ENCODE results near the gene STOML1. TPM values are rescaled to one million over a fixed set of nuclear protein-coding genes. Genes with fewer than 3 reads are reported as not detected.
"Not testable (repeated sequence)": the region's sequence is repeated elsewhere in the genome, so short reads cannot be mapped to it uniquely, and the experiment has no call there.

Gene STOML1
- total RNA-seq, 2 experiments from 2014 or later, result 8.0 to 8.9 TPM

GRCh38 chr15:73940061-73940981 lies 51.8 kb downstream of the STOML1 start:
- Histone ChIP-seq H3K27ac (ENCODE audit: low read depth, low read length, poor library complexity, severe bottlenecking) (no peak overlapping the region), H3K9me3 (ENCODE audit: low read length) (no peaks in the 10 kb centered on the region), H2AFZ (ENCODE audit: low read length) (no peak overlapping the region), H3K36me3 (ENCODE audit: insufficient read depth, low read length) (no peaks in the 10 kb centered on the region), H3K4me3 (ENCODE audit: low read depth, low read length, poor library complexity, severe bottlenecking) (no peak overlapping the region), H3K79me2 (ENCODE audit: insufficient read depth, low read depth, low read length) (no peaks in the 10 kb centered on the region), H3K9me2 (ENCODE audit: insufficient read depth, low read length) (no peaks in the 10 kb centered on the region), H3K4me2 (ENCODE audit: low read length) (no peak overlapping the region), H3K4me1 (ENCODE audit: insufficient read depth, low read length, poor library complexity, severe bottlenecking) (no peaks in the 10 kb centered on the region), H4K20me1 (ENCODE audit: insufficient read depth, low read length) (no peaks in the 10 kb centered on the region)
- intact Hi-C loops (cut with micrococcal nuclease; ENCODE audit: unreplicated experiment), result no loop called here
- CTCF ChIA-PET (ENCODE audit: unreplicated experiment), result no interaction called here
- DNase-seq (ENCODE audit: low spot score), result no peak
- TF ChIP-seq EZH2phosphoT487 (IDR thresholded peaks at IDR 0.05; ENCODE audit: borderline replicate concordance, low read depth, low read length) (no peak), CTCF (conservative IDR thresholded peaks at IDR 0.05; ENCODE audit: low read length) (no peak)
- POLR2A ChIA-PET, result no interaction called here
- no TSS peak for BruUV-seq (replicated peaks)

GRCh38 chr15:73939138-73939537 lies 53.0 kb downstream of the STOML1 start:
- POLR2A ChIA-PET, result no interaction called here
- intact Hi-C loops (cut with micrococcal nuclease; ENCODE audit: unreplicated experiment), result no loop called here
- no peak for TF ChIP-seq CTCF (conservative IDR thresholded peaks at IDR 0.05; ENCODE audit: low read length)

GRCh38 chr15:73938516-73938915 lies 53.6 kb downstream of the STOML1 start:
- H3K4me2 ChIP-seq (ENCODE audit: low read length); H3K9me3 ChIP-seq (ENCODE audit: low read length); H3K4me3 ChIP-seq (ENCODE audit: low read depth, low read length, poor library complexity, severe bottlenecking); H3K9me2 ChIP-seq (ENCODE audit: insufficient read depth, low read length); H3K27ac ChIP-seq (ENCODE audit: low read depth, low read length, poor library complexity, severe bottlenecking); H4K20me1 ChIP-seq (ENCODE audit: insufficient read depth, low read length); H3K79me2 ChIP-seq (ENCODE audit: insufficient read depth, low read depth, low read length); POLR2A ChIA-PET; H2AFZ ChIP-seq (ENCODE audit: low read length); H3K4me1 ChIP-seq (ENCODE audit: insufficient read depth, low read length, poor library complexity, severe bottlenecking); intact Hi-C loops (cut with micrococcal nuclease; ENCODE audit: unreplicated experiment); BruUV-seq (replicated peaks); H3K36me3 ChIP-seq (ENCODE audit: insufficient read depth, low read length); DNase-seq (ENCODE audit: low spot score): not testable (repeated sequence)
- CTCF ChIA-PET (ENCODE audit: unreplicated experiment), result interaction anchor here (0.6 kb wide), 1 partner anchor 111 kb away, joined by 6 read pairs; no protein-coding TSS in a partner anchor

More at GRCh38 chr15:73939138-73939537, 53.0 kb downstream of the STOML1 start:
- Histone ChIP-seq H4K20me1 (ENCODE audit: insufficient read depth, low read length) (no peaks in the 10 kb centered on the region), H3K79me2 (ENCODE audit: insufficient read depth, low read depth, low read length) (no peaks in the 10 kb centered on the region), H2AFZ (ENCODE audit: low read length) (no peak overlapping the region), H3K4me1 (ENCODE audit: insufficient read depth, low read length, poor library complexity, severe bottlenecking) (no peaks in the 10 kb centered on the region), H3K27ac (ENCODE audit: low read depth, low read length, poor library complexity, severe bottlenecking) (no peak overlapping the region), H3K9me2 (ENCODE audit: insufficient read depth, low read length) (no peaks in the 10 kb centered on the region), H3K9me3 (ENCODE audit: low read length) (no peaks in the 10 kb centered on the region), H3K4me3 (ENCODE audit: low read depth, low read length, poor library complexity, severe bottlenecking) (no peak overlapping the region), H3K36me3 (ENCODE audit: insufficient read depth, low read length) (no peaks in the 10 kb centered on the region), H3K4me2 (ENCODE audit: low read length) (no peak overlapping the region)
- BruUV-seq (replicated peaks), result no TSS peak
- CTCF ChIA-PET (ENCODE audit: unreplicated experiment), result interaction anchor here (0.6 kb wide), 1 partner anchor 110 kb away, joined by 6 read pairs; no protein-coding TSS in a partner anchor
- DNase-seq (ENCODE audit: low spot score), result no peak

Measured in OCI-LY7 (cell line).